Activated CD4-positive, alpha-beta T cell treated with anti-CD3 and anti-CD28 coated beads for 1 hour (primary cell): ENCODE data around the gene TOR2A.

Source experiments
- DNase-seq: peaks from one replicate; pipeline ENCODE4 v3.0.0-alpha.2; 2020

TOR2A gene

GRCh38 chr9:127693697-127694096, 41.4 kb downstream of the TOR2A start:
- DNase-seq = no peak

GRCh38 chr9:127693143-127693542, 42.0 kb downstream of the TOR2A start:
- DNase-seq = no peak

GRCh38 chr9:127692071-127692470, 43.0 kb downstream of the TOR2A start:
- DNase-seq = no peak

GRCh38 chr9:127690735-127691134, 44.4 kb downstream of the TOR2A start:
- no peak for DNase-seq

GRCh38 chr9:127689329-127690000, 45.6 kb downstream of the TOR2A start:
- no peak for DNase-seq

GRCh38 chr9:127686461-127687393, 48.4 kb downstream of the TOR2A start:
- DNase-seq = no peak

- DNase-seq = no peak
Measured at GRCh38 chr9:127684576-127684975, 50.5 kb downstream of the TOR2A start.

GRCh38 chr9:127683723-127684122, 51.4 kb downstream of the TOR2A start:
- no peak for DNase-seq

GRCh38 chr9:127682351-127683136, 52.5 kb downstream of the TOR2A start:
- DNase-seq = no peak
